ENCODE data around the gene DARS1.

DARS1 gene

DNA sequence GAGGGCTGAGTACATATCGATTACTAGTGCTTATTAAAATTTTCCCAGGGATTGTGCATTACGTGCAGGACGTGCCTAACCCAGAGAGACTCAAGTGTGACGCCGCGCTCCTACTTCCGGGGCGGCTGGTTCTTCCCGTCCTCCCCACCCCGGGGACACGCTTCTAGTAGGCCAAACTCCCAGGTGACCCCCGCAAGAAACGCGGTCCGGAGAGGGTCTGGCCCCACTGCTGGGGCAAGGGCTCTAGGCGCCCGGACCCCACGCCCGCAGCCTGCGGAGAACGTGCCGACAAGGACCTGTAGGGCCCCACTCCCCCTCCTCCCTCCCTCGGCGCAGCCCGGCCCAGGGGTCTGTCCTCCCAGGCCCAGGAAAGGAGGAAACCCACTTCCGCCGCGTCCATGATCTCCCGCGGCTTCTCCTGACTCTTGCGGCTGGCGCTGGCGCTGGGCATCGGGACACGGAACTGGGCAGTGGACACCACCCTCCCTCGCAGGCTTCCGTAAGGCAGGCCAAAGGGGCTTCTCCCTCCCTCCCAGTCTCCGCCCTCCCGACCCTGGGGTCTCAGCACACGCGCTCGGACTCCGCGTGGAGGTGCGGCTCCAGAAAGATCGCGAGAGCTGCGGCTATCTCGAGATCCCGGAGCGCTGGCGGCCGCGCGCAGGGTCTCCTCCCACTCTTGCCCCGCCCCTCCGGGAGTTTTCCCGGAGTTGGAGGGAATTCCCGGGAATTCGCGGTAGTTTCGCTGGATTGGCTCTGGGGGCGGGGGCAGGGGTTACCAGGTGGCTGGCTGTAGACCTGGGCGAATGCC lies at the start of gene DARS1:
DARS1 (minus strand) TSS at position 609 of the 808 bp plus-strand sequence; CDS start at position 451, 158 bp downstream.
- DNase-seq: peak; percentile 76 to 96

DNA sequence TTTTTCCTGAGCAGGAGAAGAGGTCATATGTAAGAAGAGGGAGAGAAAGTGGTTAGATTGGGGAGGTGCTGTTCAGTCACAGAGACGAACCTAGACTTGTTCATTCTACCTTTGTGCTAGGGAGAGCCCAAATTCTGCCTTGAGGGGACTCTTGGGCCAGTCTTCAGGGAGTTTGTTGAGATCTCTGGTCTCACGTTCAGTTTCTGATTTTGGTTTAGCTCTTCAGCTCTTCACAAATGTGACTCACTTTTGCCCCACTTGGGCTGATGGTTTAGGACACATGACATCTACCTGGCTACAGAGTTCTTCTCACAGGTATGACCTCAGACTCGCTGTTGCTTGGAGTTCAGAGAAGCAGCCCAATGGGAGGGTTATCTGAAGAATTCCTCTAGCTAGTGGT lies 49.2 kb upstream of the DARS1 start:
- no peak for DNase-seq

DNA sequence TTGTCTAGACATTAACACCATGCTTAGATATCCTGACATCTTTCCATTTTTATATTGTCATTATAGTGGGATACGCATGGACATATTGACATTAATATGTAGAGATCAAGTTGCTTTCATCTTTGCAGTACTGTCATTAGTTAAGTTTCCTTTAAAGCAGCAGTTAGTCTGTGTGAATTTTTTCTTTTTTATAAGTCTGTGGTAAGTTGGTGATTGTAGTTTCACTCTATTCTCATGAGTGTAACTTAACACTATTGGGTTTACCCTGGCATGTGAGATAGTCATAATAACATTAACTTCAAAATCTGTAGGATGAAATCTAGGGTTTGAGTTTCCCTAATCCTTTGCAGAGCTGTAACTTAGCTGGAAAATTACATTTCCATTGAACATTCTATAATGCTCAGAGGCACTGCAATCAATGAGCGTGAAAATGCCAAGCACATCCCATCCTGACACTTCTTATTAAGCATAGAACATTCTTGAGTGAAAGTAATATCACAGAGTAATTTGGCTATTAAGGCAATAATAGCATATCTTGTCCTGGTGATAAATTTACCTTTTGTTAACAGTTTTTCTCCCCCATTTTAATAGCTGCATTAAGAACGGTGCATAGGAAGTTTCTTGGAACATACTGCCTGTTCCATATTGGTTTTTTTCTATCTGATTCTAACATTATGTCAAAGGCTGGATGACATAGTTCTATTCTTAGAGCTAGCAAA lies 47.5 kb upstream of the DARS1 start:
- no peak for DNase-seq

DNA sequence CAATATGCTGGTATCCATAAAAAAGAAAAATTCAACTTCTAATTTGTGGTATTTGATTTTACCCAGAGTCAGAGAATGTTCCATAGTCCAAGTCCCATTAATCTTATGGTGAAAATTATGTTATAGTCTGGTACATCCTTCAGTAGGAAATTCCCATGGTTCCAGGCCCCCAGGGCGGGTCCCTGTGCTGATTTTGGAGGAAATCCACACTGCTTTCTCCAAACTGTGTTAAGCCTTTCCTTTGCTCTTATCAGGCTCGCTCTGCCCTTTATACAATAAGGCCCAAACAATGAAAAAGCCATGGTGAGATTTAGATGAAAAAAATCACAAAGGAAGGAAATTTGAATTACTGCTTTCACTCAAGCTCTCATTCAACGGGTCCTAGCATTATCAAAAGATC lies 46.8 kb upstream of the DARS1 start:
- no peak for DNase-seq

DNA sequence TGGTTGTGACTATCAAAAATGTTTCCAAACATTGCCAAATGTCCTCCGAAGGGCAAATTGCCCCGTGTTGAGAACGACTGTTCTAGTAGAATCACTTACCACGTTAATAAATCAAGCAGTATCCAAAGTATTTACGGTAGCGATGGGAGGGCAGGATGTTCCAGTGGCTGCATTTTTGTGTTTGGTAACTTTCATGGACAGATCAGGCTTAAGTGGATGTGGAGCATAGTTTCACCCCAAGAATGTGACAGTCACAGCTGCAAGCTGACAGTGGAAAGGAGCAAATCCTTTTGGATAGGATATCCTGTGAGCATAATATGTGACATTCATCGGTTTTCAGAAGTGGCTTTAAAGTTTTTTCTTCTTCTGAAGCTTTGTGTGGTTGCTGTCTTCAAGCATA lies 46.3 kb upstream of the DARS1 start:
- DNase-seq: no peak

DNA sequence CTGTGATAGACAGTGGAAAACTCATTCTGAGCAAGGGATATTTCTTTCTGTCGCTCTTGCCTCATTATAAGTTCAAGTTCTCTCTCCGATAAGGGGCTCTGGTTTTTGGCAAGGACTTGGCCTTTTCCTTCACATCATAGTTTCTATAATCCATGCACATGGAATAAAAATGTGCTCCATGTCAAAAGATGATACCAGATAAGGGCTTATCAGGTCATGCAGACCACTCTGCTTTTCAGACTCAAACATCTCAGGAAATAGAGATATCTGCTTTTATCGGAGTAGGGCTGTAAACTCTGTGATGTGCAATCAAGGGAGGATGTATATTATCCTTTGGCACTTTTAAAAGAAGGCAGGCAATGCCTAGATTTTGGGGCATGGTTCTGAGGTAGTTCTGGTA lies 45.0 kb upstream of the DARS1 start:
- DNase-seq: no peak

DNA sequence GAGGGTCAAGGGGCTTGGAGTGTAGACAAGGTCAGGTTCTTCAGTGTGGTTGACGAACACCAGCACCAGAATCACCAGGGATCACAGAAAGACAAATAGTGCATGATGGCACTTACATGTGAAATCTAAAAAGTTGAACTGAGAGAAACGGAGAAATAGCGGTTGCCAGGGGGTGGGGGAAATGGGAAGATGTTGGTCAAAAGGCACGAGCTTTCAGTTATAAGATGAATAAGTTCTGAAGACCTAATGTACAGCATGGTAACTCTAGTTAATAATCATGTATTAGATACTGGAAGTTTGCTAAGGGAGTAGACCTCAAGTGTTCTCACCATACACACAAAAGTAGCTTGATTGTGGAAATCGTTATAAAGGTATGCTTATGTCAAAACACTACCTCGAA lies 43.7 kb upstream of the DARS1 start:
- DNase-seq: no peak

DNA sequence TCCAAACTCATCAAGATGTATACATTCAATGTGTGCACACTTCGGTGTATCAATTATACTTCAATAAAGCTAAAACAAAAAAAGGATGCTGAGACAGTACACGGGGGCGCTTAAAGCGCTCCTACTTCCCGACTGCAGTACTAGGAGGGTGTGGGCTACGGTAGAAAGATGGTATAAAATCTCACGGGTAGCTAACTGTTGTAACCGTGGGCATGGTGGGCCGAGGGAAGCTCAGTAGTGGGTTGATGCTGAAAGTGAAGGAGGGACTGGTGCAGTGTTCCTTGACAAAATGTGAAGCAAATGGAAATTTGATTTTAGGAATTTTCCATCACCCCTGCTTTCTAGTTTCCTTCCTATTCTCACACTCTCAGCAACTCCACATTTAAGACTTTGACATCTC lies 42.6 kb upstream of the DARS1 start:
- DNase-seq: no peak

DNA sequence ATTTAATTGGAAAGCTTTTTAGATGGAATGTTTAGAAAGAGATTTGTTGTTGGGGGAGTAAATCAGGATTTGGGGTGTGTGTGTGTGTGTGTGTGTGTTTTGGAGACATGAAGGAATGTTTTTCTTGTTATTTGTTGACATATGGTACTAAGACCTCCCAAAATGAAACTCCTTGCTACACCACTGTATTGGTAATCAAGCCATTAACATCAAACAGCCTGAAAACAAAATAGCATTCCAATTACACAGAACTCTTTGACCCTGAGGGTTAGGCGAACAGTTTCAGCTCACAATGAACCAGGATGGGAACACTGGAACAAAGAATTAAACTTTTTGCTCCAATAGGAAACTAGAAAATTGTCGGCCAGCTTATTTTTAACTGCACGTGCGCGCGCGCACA lies 41.7 kb upstream of the DARS1 start:
- no peak for DNase-seq

DNA sequence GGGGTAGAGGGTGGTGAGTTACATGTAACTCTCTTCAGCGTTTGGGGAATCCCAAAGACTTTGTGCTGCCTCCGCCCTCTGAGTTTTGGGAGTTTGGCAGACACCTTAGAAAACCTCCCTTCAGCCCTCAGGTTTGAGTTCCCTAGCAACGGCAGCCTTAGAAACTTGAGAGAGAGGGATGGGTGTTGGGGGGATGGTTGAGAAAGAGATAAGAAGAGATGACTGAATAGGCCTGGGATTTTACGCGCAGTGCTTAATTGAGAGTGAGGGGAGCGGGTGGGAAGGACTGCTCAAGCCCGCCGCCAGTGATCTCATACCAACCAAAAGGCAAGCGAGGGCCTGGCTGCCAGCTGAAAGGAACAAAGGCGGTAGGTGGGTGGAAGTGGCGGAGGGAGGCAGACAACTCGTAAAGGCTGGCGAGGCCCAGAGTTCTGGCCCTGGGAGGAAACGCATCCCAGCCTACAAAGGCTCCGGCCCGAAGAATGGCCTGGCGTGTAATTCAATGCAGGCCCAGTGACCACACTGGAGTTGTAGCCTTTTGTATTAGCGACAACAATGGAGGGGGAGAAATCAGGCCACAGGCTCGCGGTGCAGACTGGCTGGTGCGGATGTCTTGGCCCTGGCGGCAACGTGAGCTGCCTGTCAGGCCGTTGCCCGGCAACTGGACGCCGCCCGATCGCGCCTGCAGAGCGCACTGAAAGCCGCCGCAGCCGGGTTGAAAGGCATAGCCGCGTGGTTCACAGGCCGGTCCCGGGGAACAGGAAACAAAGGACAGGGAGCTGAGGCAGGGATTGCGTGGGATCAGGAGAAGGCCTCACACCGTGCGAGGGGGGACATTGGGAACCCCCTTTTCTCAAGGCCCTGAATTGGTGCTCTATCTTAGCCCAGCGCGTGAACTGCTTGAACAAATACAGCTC lies 39.9 kb upstream of the DARS1 start:
- DNase-seq: peak; percentile 49 to 90

DNA sequence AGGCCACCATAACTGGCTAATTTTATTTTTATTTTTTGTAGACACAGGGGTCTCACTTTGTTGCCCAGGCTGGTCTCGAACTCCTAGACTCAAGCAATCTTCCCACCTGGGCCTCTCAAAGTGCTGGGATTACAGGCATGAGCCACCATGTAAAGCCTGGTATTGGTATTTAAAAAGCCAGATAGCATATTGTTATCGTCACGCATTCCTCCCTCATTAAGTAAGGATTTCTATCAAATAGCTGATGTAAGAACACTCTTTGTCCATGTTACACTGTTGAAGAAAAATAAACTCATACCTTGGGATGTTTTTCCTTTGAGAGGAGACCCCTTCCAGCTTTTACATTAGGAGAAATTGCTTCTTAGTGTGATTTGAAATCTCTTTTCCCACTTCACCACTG lies 39.2 kb upstream of the DARS1 start:
- no peak for DNase-seq

DNA sequence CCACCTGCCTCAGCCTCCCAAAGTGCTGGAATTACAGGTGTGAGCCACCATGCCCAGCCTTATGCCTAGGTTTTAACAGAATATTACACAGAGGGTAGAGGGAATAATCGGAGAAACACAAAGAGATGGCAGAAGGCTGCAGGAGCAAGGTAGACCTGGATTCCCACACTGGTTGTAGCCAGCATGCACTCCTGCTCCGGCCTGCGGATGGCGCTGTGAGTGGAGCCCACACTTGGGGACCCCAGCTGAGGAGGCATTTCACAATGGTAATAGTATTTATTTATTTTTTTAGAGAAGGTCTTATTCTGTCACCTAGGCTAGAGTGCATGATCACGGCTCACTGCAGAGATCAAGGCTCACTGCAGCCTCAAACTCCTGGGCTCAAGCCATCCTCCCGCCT lies 38.8 kb upstream of the DARS1 start:
- DNase-seq: no peak

DNA sequence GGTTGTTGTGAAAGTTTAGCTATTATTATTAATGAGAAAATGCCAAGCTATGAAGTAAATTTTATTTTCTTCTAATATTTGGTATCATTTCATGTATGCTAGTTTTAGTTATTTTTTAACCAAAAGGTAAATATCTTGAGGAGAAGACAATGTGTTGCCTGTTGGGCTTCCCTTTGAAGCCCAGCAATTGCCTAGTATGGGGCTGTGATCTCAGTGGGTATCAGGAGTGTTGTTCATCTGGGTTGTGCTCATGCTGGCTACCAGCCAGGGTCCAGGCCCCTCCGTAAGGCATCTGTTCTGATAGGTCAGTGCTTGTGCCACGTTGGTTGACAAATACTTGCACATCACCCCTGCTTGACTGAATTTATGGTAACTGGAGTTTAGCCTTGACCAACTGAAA lies 38.0 kb upstream of the DARS1 start:
- no peak for DNase-seq

DNA sequence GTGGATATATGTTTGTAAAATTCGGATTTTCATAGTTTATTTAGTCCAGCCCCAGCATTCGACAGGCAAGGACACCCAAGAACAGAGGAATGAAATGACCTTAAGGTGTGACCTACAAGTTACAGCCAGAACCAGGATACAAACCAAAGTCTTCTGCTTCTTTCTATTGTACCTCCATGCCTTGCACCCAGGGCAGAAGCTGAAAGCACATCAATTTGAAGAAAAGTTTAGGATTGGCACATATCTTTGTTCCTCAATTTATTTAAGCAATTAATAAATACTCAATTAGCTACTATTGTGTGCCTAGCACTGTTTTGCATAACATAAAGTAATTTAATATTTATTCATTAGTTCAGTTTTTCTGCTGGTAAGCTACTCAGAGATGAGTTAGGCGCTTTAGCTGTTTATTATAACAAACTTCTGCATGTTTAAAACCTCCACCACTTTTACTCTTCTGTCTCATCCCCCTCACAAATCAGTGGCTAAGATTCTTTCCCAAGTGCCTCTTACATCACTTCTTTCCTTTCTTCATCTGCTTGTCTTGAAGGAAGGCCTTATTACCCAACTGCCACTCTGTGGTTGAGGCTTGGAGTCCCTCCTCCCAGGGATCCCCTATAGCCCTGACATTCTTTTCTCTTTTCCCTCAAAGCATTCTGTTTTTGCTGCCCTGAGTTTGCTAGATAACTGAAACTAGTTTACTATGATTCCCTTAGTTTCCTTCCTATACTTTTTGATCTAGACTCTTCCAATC lies 37.1 kb upstream of the DARS1 start:
- no peak for DNase-seq

DNA sequence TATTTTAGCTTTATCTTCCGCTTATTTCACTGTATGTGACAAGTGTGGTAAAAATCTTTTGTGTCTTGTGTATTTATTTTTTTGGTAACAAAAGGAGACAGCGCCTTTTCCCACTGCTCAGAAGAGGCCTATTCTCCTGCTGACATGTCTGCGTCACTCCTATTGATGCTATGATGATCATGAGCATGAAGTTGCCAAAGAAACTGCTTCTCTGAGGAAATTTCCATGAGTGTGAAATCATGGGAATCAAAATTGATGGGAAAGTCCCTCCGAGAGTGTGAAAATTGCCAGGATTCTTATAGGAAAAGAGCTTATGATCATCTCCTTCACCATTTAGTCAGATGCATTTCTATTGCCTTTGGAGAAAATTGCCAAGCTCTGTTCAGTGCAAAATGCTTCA lies 36.5 kb upstream of the DARS1 start:
- DNase-seq: no peak

DNA sequence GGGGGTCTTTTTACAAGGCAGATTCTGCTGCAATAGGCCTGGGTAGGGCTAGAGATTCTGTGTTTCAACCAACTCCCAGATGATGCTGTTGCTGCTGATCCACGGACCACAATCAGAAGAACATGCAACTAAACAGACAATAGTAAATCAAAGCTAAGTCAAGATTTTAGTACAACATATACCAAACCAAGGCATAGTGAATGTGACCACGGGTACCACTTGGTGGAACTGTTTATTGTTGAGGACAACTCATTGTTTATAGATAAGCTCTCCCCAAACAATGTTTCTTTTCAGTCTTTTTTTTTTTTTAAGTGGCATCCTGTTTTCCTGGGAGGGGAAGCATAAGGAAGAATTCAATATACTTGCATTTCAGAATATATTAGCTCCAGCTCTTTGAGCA lies 36.0 kb upstream of the DARS1 start:
- no peak for DNase-seq

DNA sequence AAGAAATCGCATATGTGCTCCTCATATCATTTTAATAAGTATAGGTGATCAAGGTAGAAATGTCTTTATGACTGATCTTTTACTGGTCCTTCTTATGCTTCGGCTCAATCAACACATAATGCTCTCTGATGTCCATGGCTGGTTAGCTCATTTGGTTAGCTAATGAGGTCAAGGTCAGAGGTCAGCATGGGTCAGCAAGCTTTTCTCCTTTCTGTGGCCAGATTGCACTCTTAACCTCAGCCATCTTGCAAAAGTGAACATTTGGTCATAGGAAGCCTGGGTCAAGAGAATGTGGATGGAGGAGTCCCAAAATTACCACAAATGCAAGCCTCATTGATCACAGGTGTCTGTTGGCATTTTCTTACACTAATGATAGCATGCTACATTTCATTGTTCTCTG lies 35.4 kb upstream of the DARS1 start:
- no peak for DNase-seq

DNA sequence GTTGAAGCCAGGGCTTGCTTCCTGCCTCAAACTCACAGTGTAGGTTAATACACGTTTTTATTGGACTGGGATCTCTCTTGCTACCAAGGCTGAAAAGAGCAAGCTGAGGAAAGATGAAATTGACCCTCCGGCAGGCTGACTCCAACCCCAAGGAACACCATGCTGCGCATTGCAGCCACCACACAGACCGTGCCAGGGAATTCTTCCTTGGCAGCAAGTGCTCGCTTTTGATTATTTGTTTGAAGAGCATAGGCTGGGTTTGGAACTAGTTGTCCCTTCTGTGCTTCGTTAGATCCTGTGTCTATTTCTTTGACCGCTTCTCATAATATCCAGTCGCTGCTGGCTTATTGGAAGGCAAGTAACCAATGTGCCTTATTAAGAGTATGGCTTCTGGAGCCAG lies 34.4 kb upstream of the DARS1 start:
- no peak for DNase-seq

DNA sequence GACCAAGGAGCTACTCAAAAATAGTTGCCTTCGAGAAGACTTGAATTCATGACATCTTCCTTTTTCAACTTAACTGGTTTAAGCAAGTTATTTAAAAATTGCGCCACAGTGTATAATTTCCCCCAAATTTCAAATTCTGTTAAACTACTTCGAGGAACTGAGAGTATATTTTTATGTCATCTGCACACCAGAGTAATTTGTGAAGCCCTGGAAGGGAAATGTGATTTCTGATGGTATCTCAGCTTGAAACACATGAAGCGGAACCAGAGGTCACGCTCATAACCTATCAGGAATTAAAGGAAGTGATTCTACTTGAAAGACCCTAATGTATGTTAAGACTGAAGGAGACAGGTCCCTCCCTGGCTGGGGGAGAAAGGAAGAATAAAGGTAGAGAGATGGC lies 33.9 kb upstream of the DARS1 start:
- no peak for DNase-seq

DNA sequence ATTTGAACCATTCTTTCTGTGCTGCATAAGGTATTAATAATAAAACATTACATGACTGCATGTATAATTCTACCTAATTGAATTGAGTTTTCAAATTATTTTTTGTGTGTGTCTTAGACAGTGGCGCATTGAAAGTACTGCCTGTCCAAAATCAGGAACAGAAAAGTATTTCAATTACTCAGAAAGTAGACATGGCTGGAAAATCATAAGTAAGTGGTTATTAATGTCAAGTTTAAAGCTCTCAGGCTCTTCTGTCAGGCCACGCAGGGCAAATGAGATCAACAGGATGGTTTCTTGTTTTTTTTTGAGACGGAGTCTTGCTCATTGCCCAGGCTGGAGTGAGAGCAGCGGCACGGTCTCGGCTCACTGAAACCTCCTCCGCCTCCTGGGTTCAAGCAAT lies 32.4 kb upstream of the DARS1 start:
- DNase-seq: no peak

DNA sequence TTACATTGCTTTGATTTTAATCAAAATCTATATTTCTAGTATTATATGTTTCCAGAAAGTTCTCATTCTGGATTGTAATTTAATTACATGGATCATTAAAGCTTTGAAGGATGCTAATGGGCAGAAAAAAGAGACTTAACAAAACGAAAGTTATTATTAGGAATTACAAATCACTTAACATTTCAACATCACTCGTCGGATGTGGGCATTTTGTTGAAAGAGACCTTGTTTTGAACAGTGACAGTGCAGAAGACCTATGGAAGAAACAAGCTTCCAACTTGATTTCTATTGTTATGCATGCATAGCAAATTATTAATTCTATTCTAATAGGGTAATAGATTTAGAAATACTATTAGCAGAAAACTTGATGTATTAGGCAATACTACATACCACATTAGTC lies 31.4 kb upstream of the DARS1 start:
- no peak for DNase-seq

DNA sequence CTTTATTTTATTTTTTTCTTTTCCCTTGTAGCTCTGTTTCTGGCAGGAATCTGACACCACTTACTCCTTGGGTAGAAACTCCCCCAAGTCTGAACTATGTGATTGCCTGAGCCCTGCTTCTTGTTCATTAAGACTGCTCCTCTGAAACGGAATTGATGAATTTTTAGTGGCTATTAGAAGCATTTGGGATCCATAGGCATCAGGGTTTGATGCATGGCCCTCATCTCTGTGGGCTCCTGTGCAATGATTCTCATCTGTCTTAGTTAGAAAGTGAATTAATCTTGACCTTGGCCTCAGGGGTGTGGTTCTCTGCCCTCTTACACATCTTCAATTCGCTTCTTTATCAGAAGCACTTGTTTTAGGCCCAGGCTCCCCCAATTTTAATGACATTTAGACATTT lies 31.0 kb upstream of the DARS1 start:
- DNase-seq: no peak

DNA sequence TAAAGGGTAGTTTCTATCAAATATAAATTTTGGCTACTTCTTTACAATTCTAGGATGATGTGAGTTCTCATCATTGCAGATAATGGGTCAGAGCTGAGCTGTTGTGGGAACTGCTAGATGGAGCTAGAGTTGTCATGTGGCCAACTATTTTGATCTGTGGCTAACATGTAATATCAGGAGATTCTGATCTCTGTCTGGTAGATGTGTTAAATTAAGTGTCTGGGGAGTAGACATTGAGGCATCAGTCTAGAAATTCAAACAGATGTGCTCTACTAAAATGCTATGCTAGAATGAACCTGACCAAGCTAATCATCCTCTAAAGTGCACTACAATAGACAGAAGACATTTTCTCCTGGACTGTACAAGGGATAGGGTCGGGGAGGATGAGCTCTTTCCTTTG lies 30.3 kb upstream of the DARS1 start:
- DNase-seq: no peak

Data from NCI-H526 (cell line).